ENCODE measurements around the gene BCAT1.

DNA sequence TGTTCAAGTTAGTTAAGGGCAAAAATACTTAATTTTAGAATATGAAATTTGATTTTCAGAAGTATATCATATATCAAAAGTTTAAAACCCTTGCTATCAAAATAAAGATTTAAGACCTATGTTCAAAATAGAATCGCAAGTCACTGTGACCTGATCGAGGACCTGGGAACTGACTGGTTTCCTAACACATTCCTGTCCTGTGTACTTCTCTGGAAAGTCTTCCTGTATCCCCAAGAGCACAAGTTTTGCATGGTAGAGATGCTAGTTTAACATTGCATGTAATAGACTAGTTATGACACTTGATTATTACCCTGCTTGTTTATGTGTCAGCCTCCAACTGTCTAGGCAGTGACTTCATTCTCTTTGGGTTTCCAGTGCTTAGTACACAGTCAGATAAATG lies 30.3 kb downstream of the BCAT1 start:
- no peak for TF ChIP-seq EZH2 (IDR thresholded peaks at IDR 0.05; ENCODE audit: insufficient read depth, poor library complexity, severe bottlenecking)
- no peak for TF ChIP-seq EZH2phosphoT487 (IDR thresholded peaks at IDR 0.05; ENCODE audit: insufficient read depth, low read depth)

Data from GM23248 (cell line).